Measurements from ENCODE around the gene SLC5A3.

SLC5A3 gene

GRCh38 chr21:34093083-34093482 lies 19.7 kb downstream of the SLC5A3 start:
- Histone ChIP-seq H3K36me3 (ENCODE audit: control insufficient read depth in 1 of 2, insufficient read depth in 2 of 2, low read length in 2 of 2) (peaks cover 21 to 22% of the 10 kb centered on the region in 2 donors), H3K9ac (ENCODE audit: low read depth in 1 of 2, low read length in 2 of 2) (no peak overlapping the region), H3K4me1 (ENCODE audit: control insufficient read depth in 1 of 2, insufficient read depth in 2 of 2, low read length in 2 of 2) (peaks cover 5 to 16% of the 10 kb centered on the region in 2 donors), H3K4me3 (ENCODE audit: low read depth in 1 of 2, low read length in 2 of 2) (no peak overlapping the region), H3K27ac (ENCODE audit: low read depth, low read length) (no peak overlapping the region), H3K9me3 (ENCODE audit: control insufficient read depth in 1 of 2, low read length in 2 of 2) (no peaks in the 10 kb centered on the region), H3K27me3 (ENCODE audit: control insufficient read depth in 1 of 2, insufficient read depth in 2 of 2, low read length in 2 of 2) (no peaks in the 10 kb centered on the region)

- Histone ChIP-seq H3K4me3 (ENCODE audit: low read depth in 1 of 2, low read length in 2 of 2) (no peak overlapping the region), H3K36me3 (ENCODE audit: control insufficient read depth in 1 of 2, insufficient read depth in 2 of 2, low read length in 2 of 2) (peaks cover 21 to 22% of the 10 kb centered on the region in 2 donors), H3K9ac (ENCODE audit: low read depth in 1 of 2, low read length in 2 of 2) (no peak overlapping the region), H3K27ac (ENCODE audit: low read depth, low read length) (no peak overlapping the region), H3K9me3 (ENCODE audit: control insufficient read depth in 1 of 2, low read length in 2 of 2) (no peaks in the 10 kb centered on the region), H3K4me1 (ENCODE audit: control insufficient read depth in 1 of 2, insufficient read depth in 2 of 2, low read length in 2 of 2) (peaks cover 5 to 16% of the 10 kb centered on the region in 2 donors), H3K27me3 (ENCODE audit: control insufficient read depth in 1 of 2, insufficient read depth in 2 of 2, low read length in 2 of 2) (no peaks in the 10 kb centered on the region)
Observed at GRCh38 chr21:34094949-34095348, 21.6 kb downstream of the SLC5A3 start.

- Histone ChIP-seq H3K27me3 (ENCODE audit: control insufficient read depth in 1 of 2, insufficient read depth in 2 of 2, low read length in 2 of 2) (no peaks in the 10 kb centered on the region), H3K4me1 (ENCODE audit: control insufficient read depth in 1 of 2, insufficient read depth in 2 of 2, low read length in 2 of 2) (peaks cover 0 to 11% of the 10 kb centered on the region in 2 donors), H3K36me3 (ENCODE audit: control insufficient read depth in 1 of 2, insufficient read depth in 2 of 2, low read length in 2 of 2) (peaks cover 21 to 22% of the 10 kb centered on the region in 2 donors), H3K27ac (ENCODE audit: low read depth, low read length) (no peak overlapping the region), H3K9ac (ENCODE audit: low read depth in 1 of 2, low read length in 2 of 2) (no peak overlapping the region), H3K4me3 (ENCODE audit: low read depth in 1 of 2, low read length in 2 of 2) (no peak overlapping the region), H3K9me3 (ENCODE audit: control insufficient read depth in 1 of 2, low read length in 2 of 2) (no peaks in the 10 kb centered on the region)
Observed at GRCh38 chr21:34097442-34097841, 24.1 kb downstream of the SLC5A3 start.

GRCh38 chr21:34100337-34100736 lies 27.0 kb downstream of the SLC5A3 start:
- Histone ChIP-seq H3K4me3 (ENCODE audit: low read depth in 1 of 2, low read length in 2 of 2) (no peak overlapping the region), H3K27ac (ENCODE audit: low read depth, low read length) (no peak overlapping the region), H3K9me3 (ENCODE audit: control insufficient read depth in 1 of 2, low read length in 2 of 2) (no peaks in the 10 kb centered on the region), H3K9ac (ENCODE audit: low read depth in 1 of 2, low read length in 2 of 2) (no peak overlapping the region), H3K36me3 (ENCODE audit: control insufficient read depth in 1 of 2, insufficient read depth in 2 of 2, low read length in 2 of 2) (peaks cover 16 to 18% of the 10 kb centered on the region in 2 donors), H3K27me3 (ENCODE audit: control insufficient read depth in 1 of 2, insufficient read depth in 2 of 2, low read length in 2 of 2) (no peaks in the 10 kb centered on the region), H3K4me1 (ENCODE audit: control insufficient read depth in 1 of 2, insufficient read depth in 2 of 2, low read length in 2 of 2) (peaks cover 0 to 7% of the 10 kb centered on the region in 2 donors)

- peaks cover 11 to 14% of the 10 kb centered on the region in 2 donors for H3K36me3 ChIP-seq (ENCODE audit: control insufficient read depth in 1 of 2, insufficient read depth in 2 of 2, low read length in 2 of 2)
- no peaks in the 10 kb centered on the region for H3K27me3 ChIP-seq (ENCODE audit: control insufficient read depth in 1 of 2, insufficient read depth in 2 of 2, low read length in 2 of 2)
- H3K9me3 ChIP-seq (ENCODE audit: control insufficient read depth in 1 of 2, low read length in 2 of 2), result no peaks in the 10 kb centered on the region
- H3K4me3 ChIP-seq (ENCODE audit: low read depth in 1 of 2, low read length in 2 of 2), result no peak overlapping the region
- no peak overlapping the region for H3K27ac ChIP-seq (ENCODE audit: low read depth, low read length)
- peaks cover 0 to 7% of the 10 kb centered on the region in 2 donors for H3K4me1 ChIP-seq (ENCODE audit: control insufficient read depth in 1 of 2, insufficient read depth in 2 of 2, low read length in 2 of 2)
- no peak overlapping the region for H3K9ac ChIP-seq (ENCODE audit: low read depth in 1 of 2, low read length in 2 of 2)
Observed at GRCh38 chr21:34100790-34101189, 27.4 kb downstream of the SLC5A3 start.

- Histone ChIP-seq H3K36me3 (ENCODE audit: control insufficient read depth in 1 of 2, insufficient read depth in 2 of 2, low read length in 2 of 2) (peaks cover 0 to 2% of the 10 kb centered on the region in 2 donors), H3K9ac (ENCODE audit: low read depth in 1 of 2, low read length in 2 of 2) (no peak overlapping the region), H3K27me3 (ENCODE audit: control insufficient read depth in 1 of 2, insufficient read depth in 2 of 2, low read length in 2 of 2) (no peaks in the 10 kb centered on the region), H3K27ac (ENCODE audit: low read depth, low read length) (no peak overlapping the region), H3K4me1 (ENCODE audit: control insufficient read depth in 1 of 2, insufficient read depth in 2 of 2, low read length in 2 of 2) (peaks cover 0 to 13% of the 10 kb centered on the region in 2 donors), H3K4me3 (ENCODE audit: low read depth in 1 of 2, low read length in 2 of 2) (no peak overlapping the region), H3K9me3 (ENCODE audit: control insufficient read depth in 1 of 2, low read length in 2 of 2) (no peaks in the 10 kb centered on the region)
Observed at GRCh38 chr21:34105947-34106541, 32.7 kb downstream of the SLC5A3 start.

- H3K27me3 ChIP-seq (ENCODE audit: control insufficient read depth in 1 of 2, insufficient read depth in 2 of 2, low read length in 2 of 2), result no peaks in the 10 kb centered on the region
- no peak overlapping the region for H3K4me3 ChIP-seq (ENCODE audit: low read depth in 1 of 2, low read length in 2 of 2)
- H3K4me1 ChIP-seq (ENCODE audit: control insufficient read depth in 1 of 2, insufficient read depth in 2 of 2, low read length in 2 of 2), result peaks cover 0 to 9% of the 10 kb centered on the region in 2 donors
- H3K36me3 ChIP-seq (ENCODE audit: control insufficient read depth in 1 of 2, insufficient read depth in 2 of 2, low read length in 2 of 2), result peaks cover 0 to 2% of the 10 kb centered on the region in 2 donors
- no peak overlapping the region for H3K27ac ChIP-seq (ENCODE audit: low read depth, low read length)
- no peak overlapping the region for H3K9ac ChIP-seq (ENCODE audit: low read depth in 1 of 2, low read length in 2 of 2)
- H3K9me3 ChIP-seq (ENCODE audit: control insufficient read depth in 1 of 2, low read length in 2 of 2), result no peaks in the 10 kb centered on the region
Observed at GRCh38 chr21:34107606-34108005, 34.2 kb downstream of the SLC5A3 start.

- Histone ChIP-seq H3K36me3 (ENCODE audit: control insufficient read depth in 1 of 2, insufficient read depth in 2 of 2, low read length in 2 of 2) (no peaks in the 10 kb centered on the region), H3K27me3 (ENCODE audit: control insufficient read depth in 1 of 2, insufficient read depth in 2 of 2, low read length in 2 of 2) (no peaks in the 10 kb centered on the region), H3K4me1 (ENCODE audit: control insufficient read depth in 1 of 2, insufficient read depth in 2 of 2, low read length in 2 of 2) (peaks cover 0 to 13% of the 10 kb centered on the region in 2 donors), H3K27ac (ENCODE audit: low read depth, low read length) (no peak overlapping the region), H3K9ac (ENCODE audit: low read depth in 1 of 2, low read length in 2 of 2) (no peak overlapping the region), H3K4me3 (ENCODE audit: low read depth in 1 of 2, low read length in 2 of 2) (no peak overlapping the region), H3K9me3 (ENCODE audit: control insufficient read depth in 1 of 2, low read length in 2 of 2) (no peaks in the 10 kb centered on the region)
Observed at GRCh38 chr21:34109075-34109474, 35.7 kb downstream of the SLC5A3 start.

- H3K36me3 ChIP-seq (ENCODE audit: control insufficient read depth in 1 of 2, insufficient read depth in 2 of 2, low read length in 2 of 2), result no peaks in the 10 kb centered on the region
Observed at GRCh38 chr21:34110594-34111202, 37.3 kb downstream of the SLC5A3 start.

GRCh38 chr21:34112316-34113033 lies 39.1 kb downstream of the SLC5A3 start:
- no peak overlapping the region for H3K4me3 ChIP-seq (ENCODE audit: low read depth in 1 of 2, low read length in 2 of 2)
- H3K27me3 ChIP-seq (ENCODE audit: control insufficient read depth in 1 of 2, insufficient read depth in 2 of 2, low read length in 2 of 2), result no peaks in the 10 kb centered on the region
- no peak overlapping the region for H3K27ac ChIP-seq (ENCODE audit: low read depth, low read length)
- no peak overlapping the region for H3K9ac ChIP-seq (ENCODE audit: low read depth in 1 of 2, low read length in 2 of 2)
- H3K4me1 ChIP-seq (ENCODE audit: control insufficient read depth in 1 of 2, insufficient read depth in 2 of 2, low read length in 2 of 2), result peaks cover 9 to 26% of the 10 kb centered on the region in 2 donors
- no peaks in the 10 kb centered on the region for H3K36me3 ChIP-seq (ENCODE audit: control insufficient read depth in 1 of 2, insufficient read depth in 2 of 2, low read length in 2 of 2)
- H3K9me3 ChIP-seq (ENCODE audit: control insufficient read depth in 1 of 2, low read length in 2 of 2), result no peaks in the 10 kb centered on the region

More at GRCh38 chr21:34110594-34111202, 37.3 kb downstream of the SLC5A3 start:
- Histone ChIP-seq H3K27me3 (ENCODE audit: control insufficient read depth in 1 of 2, insufficient read depth in 2 of 2, low read length in 2 of 2) (no peaks in the 10 kb centered on the region), H3K27ac (ENCODE audit: low read depth, low read length) (no peak overlapping the region), H3K4me3 (ENCODE audit: low read depth in 1 of 2, low read length in 2 of 2) (no peak overlapping the region), H3K9me3 (ENCODE audit: control insufficient read depth in 1 of 2, low read length in 2 of 2) (no peaks in the 10 kb centered on the region), H3K9ac (ENCODE audit: low read depth in 1 of 2, low read length in 2 of 2) (no peak overlapping the region), H3K4me1 (ENCODE audit: control insufficient read depth in 1 of 2, insufficient read depth in 2 of 2, low read length in 2 of 2) (peaks cover under 1 to 13% of the 10 kb centered on the region in 2 donors)
